CD4-positive, alpha-beta T cell (primary cell): Measurements from ENCODE around the gene RBCK1. TPM values are rescaled to one million over a fixed set of nuclear protein-coding genes. Genes with fewer than 3 reads are reported as not detected.

Experiments
- ATAC-seq: fragments of 200-7000 bp; cut with Tn5 transposase; one replicate; pipeline ENCODE4 v1.10.0; 2022; ENCODE audit warnings: mild to moderate bottlenecking; ENCODE audit not compliant: poor library complexity
- CTCF ChIA-PET: fragments of 350-600 bp; sonication (Branson Sonifier 250); formaldehyde crosslinking; loops from one replicate; lab custom pipeline; 2021; ENCODE audit warnings: antibody characterized with exemption, inconsistent platforms; lab: Charles Lee
- POLR2A ChIA-PET: fragments of 350-600 bp; sonication (Branson Sonifier 250); formaldehyde crosslinking; loops from one replicate; lab custom pipeline; 2021; ENCODE audit warnings: antibody characterized with exemption, inconsistent platforms; lab: Charles Lee
- DNase-seq, 14 experiments: peaks; one replicate each; pipeline ENCODE4 v3.0.0-alpha.2; 2013 to 2020; ENCODE audit warnings: mixed read lengths in 2 of 14
- H3K27ac ChIP-seq, 2 donors: one replicate each; pipeline versions ENCODE4 v1.5.1 to v1.7.0; 2013; ENCODE audit warnings: low read length in 2 of 2, low read depth in 1 of 2, mild to moderate bottlenecking in 1 of 2
- H3K27me3 ChIP-seq, 2 experiments: 1 replicate in 1 of 2; 2 replicates in 1 of 2; pipeline versions ENCODE4 v1.6.1 to v1.7.0; 2013; ENCODE audit warnings: low read length in 2 of 2, control low read depth in 1 of 2, mild to moderate bottlenecking in 1 of 2, moderate library complexity in 1 of 2; ENCODE audit not compliant: insufficient read depth in 2 of 2, control insufficient read depth in 1 of 2
- H3K36me3 ChIP-seq: one replicate; pipeline ENCODE4 v1.6.1; 2013; ENCODE audit warnings: low read length, control low read depth; ENCODE audit not compliant: insufficient read depth
- H3K4me1 ChIP-seq: one replicate; pipeline ENCODE4 v1.6.1; 2013; ENCODE audit warnings: low read length, control low read depth; ENCODE audit not compliant: insufficient read depth
- H3K4me3 ChIP-seq: one replicate; pipeline ENCODE4 v1.5.1; 2013; ENCODE audit warnings: mild to moderate bottlenecking, low read length, moderate library complexity
- H3K9me3 ChIP-seq, 2 experiments: 1 replicate in 1 of 2; 2 replicates in 1 of 2; pipeline versions ENCODE4 v1.6.1 to v1.7.0; 2013; ENCODE audit warnings: low read length in 2 of 2, mild to moderate bottlenecking in 2 of 2, control low read depth in 1 of 2, moderate library complexity in 1 of 2; ENCODE audit not compliant: control insufficient read depth in 1 of 2, insufficient read depth in 1 of 2
- H3K27ac Mint-ChIP-seq: one replicate; pipeline ENCODE4 v1.8.0; 2020; ENCODE audit warnings: mixed read lengths
- H3K27me3 Mint-ChIP-seq: one replicate; pipeline ENCODE4 v1.8.0; 2021; ENCODE audit warnings: mixed read lengths
- H3K36me3 Mint-ChIP-seq: one replicate; pipeline ENCODE4 v1.8.0; 2021; ENCODE audit warnings: low read depth, mixed read lengths
- H3K4me1 Mint-ChIP-seq: one replicate; pipeline ENCODE4 v1.8.0; 2021; ENCODE audit warnings: low read depth, mixed read lengths
- H3K4me3 Mint-ChIP-seq: one replicate; pipeline ENCODE4 v1.8.0; 2020; ENCODE audit warnings: mild to moderate bottlenecking, mixed read lengths
- H3K9me3 Mint-ChIP-seq: one replicate; pipeline ENCODE4 v1.8.0; 2020; ENCODE audit warnings: mixed read lengths
- intact Hi-C, 2 experiments: fragments of 100-400 bp; cut with DNase I in 1 of 2; cut with micrococcal nuclease in 1 of 2; formaldehyde crosslinking; loops; one replicate each; pipeline versions ENCODE4 v1.15.1 to v1.9.0; 2023 to 2025; cut with DNase I, micrococcal nuclease
- total RNA-seq, 174 experiments: library from RNA in 2 of 174; stranded (reverse) in 2 of 174; gene quantifications; one replicate each; pipeline ENCODE4 v1.2.3 and lab custom pipeline; 2021 to 2026
- TF ChIP-seq, protein P1 (sequence below): fragments of 200-600 bp; IDR thresholded peaks from one replicate; pipeline ENCODE4 v1.8.0; 2022; ENCODE audit warnings: antibody characterized with exemption, mild to moderate bottlenecking

RBCK1 gene
- total RNA-seq, 2 experiments from 2014 or later = 53.3 to 57.3 TPM

DNA sequence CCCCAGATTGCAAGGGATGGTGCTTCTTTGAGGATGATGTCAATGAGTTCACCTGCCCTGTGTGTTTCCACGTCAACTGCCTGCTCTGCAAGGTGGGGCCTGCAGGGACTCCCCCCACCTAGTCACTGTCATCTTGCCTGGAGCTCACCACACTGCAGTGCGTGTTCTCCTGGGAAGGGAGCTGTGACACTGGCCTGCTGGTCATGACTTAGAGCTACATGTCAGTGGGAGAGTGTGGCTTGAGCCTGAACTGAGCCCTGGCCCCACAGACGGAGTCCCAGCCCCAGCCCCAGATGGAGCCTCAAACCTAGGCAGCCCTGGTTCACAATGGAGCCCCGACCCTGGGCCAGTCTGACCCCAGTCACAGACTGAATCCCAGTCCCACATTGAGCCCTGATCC, 19.3 kb downstream of the RBCK1 start:
- no peaks in the 10 kb centered on the region for H3K27me3 ChIP-seq
- TF ChIP-seq, protein P1, sequence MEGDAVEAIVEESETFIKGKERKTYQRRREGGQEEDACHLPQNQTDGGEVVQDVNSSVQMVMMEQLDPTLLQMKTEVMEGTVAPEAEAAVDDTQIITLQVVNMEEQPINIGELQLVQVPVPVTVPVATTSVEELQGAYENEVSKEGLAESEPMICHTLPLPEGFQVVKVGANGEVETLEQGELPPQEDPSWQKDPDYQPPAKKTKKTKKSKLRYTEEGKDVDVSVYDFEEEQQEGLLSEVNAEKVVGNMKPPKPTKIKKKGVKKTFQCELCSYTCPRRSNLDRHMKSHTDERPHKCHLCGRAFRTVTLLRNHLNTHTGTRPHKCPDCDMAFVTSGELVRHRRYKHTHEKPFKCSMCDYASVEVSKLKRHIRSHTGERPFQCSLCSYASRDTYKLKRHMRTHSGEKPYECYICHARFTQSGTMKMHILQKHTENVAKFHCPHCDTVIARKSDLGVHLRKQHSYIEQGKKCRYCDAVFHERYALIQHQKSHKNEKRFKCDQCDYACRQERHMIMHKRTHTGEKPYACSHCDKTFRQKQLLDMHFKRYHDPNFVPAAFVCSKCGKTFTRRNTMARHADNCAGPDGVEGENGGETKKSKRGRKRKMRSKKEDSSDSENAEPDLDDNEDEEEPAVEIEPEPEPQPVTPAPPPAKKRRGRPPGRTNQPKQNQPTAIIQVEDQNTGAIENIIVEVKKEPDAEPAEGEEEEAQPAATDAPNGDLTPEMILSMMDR = no peak
- H3K36me3 ChIP-seq = peaks cover 66% of the 10 kb centered on the region
- Mint-ChIP-seq H3K9me3 (no peaks in the 10 kb centered on the region), H3K36me3 (peaks cover 63% of the 10 kb centered on the region), H3K4me3 (no peak overlapping the region), H3K27me3 (no peaks in the 10 kb centered on the region), H3K4me1 (peaks cover 7% of the 10 kb centered on the region), H3K27ac (no peak overlapping the region)
- CTCF ChIA-PET = no interaction called here
- H3K9me3 ChIP-seq = no peaks in the 10 kb centered on the region
- intact Hi-C loops = no loop called here
- POLR2A ChIA-PET = interaction anchor here (1.8 kb wide), 1 partner anchor 11 kb away, joined by 5 read pairs; no protein-coding TSS in a partner anchor
- ATAC-seq (no peak), DNase-seq (no peak)
- H3K27ac ChIP-seq = no peak overlapping the region
- no peaks in the 10 kb centered on the region for H3K4me1 ChIP-seq
- H3K4me3 ChIP-seq = no peak overlapping the region

DNA sequence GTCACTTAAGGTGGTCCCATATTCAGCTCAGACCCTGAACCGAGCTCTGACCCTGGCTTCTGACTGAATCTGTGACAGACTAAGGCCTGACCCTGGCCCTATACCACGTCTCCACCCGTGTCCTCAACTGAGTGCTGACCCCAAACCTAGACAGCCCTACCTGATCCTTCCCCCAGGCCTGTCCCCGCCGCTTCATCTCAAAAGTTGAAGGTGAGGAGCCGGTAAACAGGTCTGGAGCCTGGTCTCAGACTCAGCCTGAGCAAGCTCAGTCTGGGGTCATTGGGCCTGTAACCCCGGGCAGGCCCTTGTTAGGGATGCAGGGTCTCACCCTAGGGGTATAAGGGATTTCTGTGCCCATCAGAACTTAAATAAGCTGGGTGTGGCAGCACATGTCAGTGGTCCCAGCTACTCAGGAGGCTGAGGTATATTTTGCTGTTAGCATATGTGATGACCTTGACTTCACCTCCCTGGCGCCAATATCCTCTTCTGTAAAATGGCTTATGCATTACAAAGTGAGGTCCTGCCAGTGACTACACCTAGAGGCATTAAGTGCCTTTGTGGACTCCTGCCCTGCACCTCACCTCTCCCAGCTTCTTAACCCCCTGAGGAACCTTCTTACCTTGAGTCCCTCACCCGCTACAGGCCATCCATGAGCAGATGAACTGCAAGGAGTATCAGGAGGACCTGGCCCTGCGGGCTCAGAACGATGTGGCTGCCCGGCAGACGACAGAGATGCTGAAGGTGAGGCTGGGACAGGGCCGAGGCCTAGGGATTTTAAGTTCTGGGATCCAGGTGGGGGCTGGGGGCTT, 20.0 kb downstream of the RBCK1 start:
- Mint-ChIP-seq H3K36me3 (peaks cover 57% of the 10 kb centered on the region), H3K9me3 (no peaks in the 10 kb centered on the region), H3K4me3 (no peak overlapping the region), H3K27ac (no peak overlapping the region), H3K4me1 (peaks cover 9% of the 10 kb centered on the region), H3K27me3 (no peaks in the 10 kb centered on the region)
- ChIA-PET CTCF (no interaction called here), POLR2A (interaction anchor here (1.8 kb wide), 1 partner anchor 10 kb away, joined by 5 read pairs; no protein-coding TSS in a partner anchor)
- peaks cover 63% of the 10 kb centered on the region for H3K36me3 ChIP-seq
- ATAC-seq (no peak), DNase-seq (no peak)
- H3K9me3 ChIP-seq = no peaks in the 10 kb centered on the region
- intact Hi-C loops = no loop called here
- TF ChIP-seq, protein P1 = no peak
- H3K27me3 ChIP-seq = no peaks in the 10 kb centered on the region
- peaks cover 5% of the 10 kb centered on the region for H3K4me1 ChIP-seq
- H3K27ac ChIP-seq = no peak overlapping the region
- no peak overlapping the region for H3K4me3 ChIP-seq

DNA sequence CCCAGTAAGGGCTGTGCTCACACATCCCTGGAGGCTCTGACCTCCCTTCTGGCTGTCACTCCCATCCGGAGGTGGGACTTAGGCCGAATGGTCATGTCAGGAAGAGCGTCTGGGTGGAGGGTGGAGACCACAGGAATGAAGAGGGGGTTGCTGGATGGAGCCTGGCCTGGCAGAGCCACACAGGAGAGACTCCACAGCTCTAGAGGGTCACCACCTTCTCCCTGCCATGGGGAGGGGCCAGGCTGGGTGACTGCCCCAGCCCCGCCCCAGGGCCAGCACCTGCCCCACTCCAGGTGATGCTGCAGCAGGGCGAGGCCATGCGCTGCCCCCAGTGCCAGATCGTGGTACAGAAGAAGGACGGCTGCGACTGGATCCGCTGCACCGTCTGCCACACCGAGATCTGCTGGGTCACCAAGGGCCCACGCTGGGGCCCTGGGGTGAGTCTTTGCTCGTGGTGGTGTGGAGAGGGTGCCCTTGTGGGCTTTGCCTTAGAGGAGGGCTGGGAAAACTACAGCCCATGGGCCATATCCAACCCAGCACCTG, 20.6 kb downstream of the RBCK1 start:
- H3K4me1 Mint-ChIP-seq = peaks cover 15% of the 10 kb centered on the region
- no peak overlapping the region for H3K4me3 Mint-ChIP-seq
- Histone ChIP-seq H3K4me1 (peaks cover 12% of the 10 kb centered on the region), H3K4me3 (no peak overlapping the region), H3K9me3 (no peaks in the 10 kb centered on the region), H3K27ac (no peak overlapping the region), H3K36me3 (peaks cover 57% of the 10 kb centered on the region), H3K27me3 (no peaks in the 10 kb centered on the region)
- POLR2A ChIA-PET = no interaction called here
- H3K27ac Mint-ChIP-seq = no peak overlapping the region
- ATAC-seq (no peak), DNase-seq (no peak)
- TF ChIP-seq, protein P1 = no peak
- intact Hi-C loops = no loop called here
- H3K27me3 Mint-ChIP-seq = no peaks in the 10 kb centered on the region
- peaks cover 59% of the 10 kb centered on the region for H3K36me3 Mint-ChIP-seq
- CTCF ChIA-PET = no interaction called here
- no peaks in the 10 kb centered on the region for H3K9me3 Mint-ChIP-seq
